SH-SY5Y (cell line): ENCODE measurements around the gene HES4.

Experiments used
- GATA2 ChIP-seq: IDR thresholded peaks from 2 replicates; pipeline ENCODE4 v1.6.1; 2011; ENCODE audit warnings: mild to moderate bottlenecking, low read depth, low read length
- GATA3 ChIP-seq: IDR thresholded peaks from 2 replicates; pipeline ENCODE4 v1.6.1; 2011; ENCODE audit warnings: low read depth, mild to moderate bottlenecking, low read length, moderate library complexity

DNA sequence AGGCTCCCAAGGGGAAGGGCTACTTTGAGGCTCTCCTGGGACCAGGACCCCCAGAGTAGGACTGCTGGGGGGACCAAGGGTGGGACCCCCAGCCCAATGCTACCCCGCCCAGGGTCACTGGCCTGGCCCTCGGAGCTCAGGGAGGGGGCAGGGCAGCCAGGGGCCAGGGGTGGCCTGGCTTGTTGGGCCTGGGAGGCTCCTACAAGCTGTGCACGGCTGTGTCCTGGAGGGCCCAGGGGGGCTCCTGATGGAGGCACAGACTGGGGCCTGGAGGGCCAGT is 2.2 kb downstream of the HES4 start:
- TF ChIP-seq GATA2: no peak
- TF ChIP-seq GATA3: no peak
